Adrenal gland (tissue), 5 donors: ENCODE data around the gene AKAP13.

Experiments
- CTCF ChIP-seq, 6 experiments: fragments of 450-650 bp in 4 of 6; fragments of 200-600 bp in 2 of 6; sonication (generic) in 1 of 6; IDR thresholded peaks; 1 replicate in 5 of 6; 2 replicates in 1 of 6; pipeline versions ENCODE4 v1.5.1 to v1.8.0; 2016 to 2021; ENCODE audit warnings: antibody characterized with exemption in 6 of 6, mild to moderate bottlenecking in 2 of 6, moderate library complexity in 1 of 6
- POLR2A ChIP-seq, 2 donors: fragments of 450-650 bp; IDR thresholded peaks; one replicate each; pipeline ENCODE4 v1.6.1; 2017; ENCODE audit warnings: antibody characterized with exemption in 2 of 2, mild to moderate bottlenecking in 2 of 2, moderate library complexity in 1 of 2
- donor health status: DM: no; HTN: no; CAD: no.

- no peak for TF ChIP-seq CTCF (IDR thresholded peaks at IDR 0.05)
- TF ChIP-seq POLR2A (IDR thresholded peaks at IDR 0.05), result no peak
Measured at GRCh38 chr15:85439996-85440395, 59.6 kb downstream of the AKAP13 start.
